ENCODE results near the gene PDXK.

PDXK gene

GRCh38 chr21:43764576-43765495 is 45.9 kb downstream of the PDXK start:
- no peak for DNase-seq
- Histone ChIP-seq H3K9me3 (ENCODE audit: severe bottlenecking) (peaks cover 4% of the 10 kb centered on the region), H3K27me3 (ENCODE audit: insufficient read depth, low read depth, severe bottlenecking) (no peaks in the 10 kb centered on the region), H3K4me3 (ENCODE audit: low read depth, low read length) (no peak overlapping the region), H3K36me3 (peaks cover 16% of the 10 kb centered on the region), H3K27ac (no peak overlapping the region)
- no peak for TF ChIP-seq CTCF (IDR thresholded peaks at IDR 0.05; ENCODE audit: low read depth, low read length)

DNA sequence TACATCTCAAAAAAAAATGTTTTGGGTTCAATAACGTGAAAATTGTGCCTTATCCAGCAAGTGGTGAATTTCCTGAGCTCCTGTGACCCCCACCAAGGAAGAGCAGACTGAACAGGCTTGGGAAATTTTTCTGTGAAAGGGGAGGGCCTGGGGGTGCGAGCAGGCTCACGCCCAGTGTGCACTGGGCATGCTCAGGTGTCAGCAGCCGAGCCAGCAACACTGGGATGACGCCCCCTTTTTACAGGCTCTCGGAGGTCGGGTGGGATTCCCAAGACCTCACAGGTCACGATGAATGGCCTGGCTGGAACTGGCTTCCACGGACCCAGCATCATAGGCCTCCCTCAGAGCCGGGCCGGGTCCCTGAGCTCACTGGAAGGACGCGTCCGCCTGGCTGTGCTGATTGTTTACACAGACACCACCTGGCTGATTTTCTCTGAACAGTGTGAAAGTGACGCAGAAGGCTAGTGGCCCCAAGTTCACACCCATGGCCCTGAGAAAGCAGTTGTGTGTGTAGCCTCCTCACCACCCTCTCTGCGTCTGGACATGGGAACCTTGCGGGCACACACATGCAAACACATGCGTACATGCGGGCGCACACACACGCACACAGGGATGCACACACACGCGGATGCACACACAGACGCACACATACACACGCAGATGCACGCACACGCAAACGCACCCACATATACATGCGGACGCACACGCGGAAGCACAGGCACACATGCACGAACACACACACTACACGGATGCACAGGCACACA is 48.0 kb downstream of the PDXK start:
- peak overlapping the region; percentile 84 for H3K27ac ChIP-seq
- H3K9me3 ChIP-seq (ENCODE audit: severe bottlenecking), result peaks cover 4% of the 10 kb centered on the region
- no peak for DNase-seq
- H3K4me3 ChIP-seq (ENCODE audit: low read depth, low read length), result no peak overlapping the region
- no peak for TF ChIP-seq CTCF (IDR thresholded peaks at IDR 0.05; ENCODE audit: low read depth, low read length)
- H3K36me3 ChIP-seq, result peaks cover 12% of the 10 kb centered on the region
- H3K27me3 ChIP-seq (ENCODE audit: insufficient read depth, low read depth, severe bottlenecking), result no peaks in the 10 kb centered on the region

- no peak for DNase-seq
- no peak for TF ChIP-seq CTCF (IDR thresholded peaks at IDR 0.05; ENCODE audit: low read depth, low read length)
- Histone ChIP-seq H3K4me3 (ENCODE audit: low read depth, low read length) (no peak overlapping the region), H3K27me3 (ENCODE audit: insufficient read depth, low read depth, severe bottlenecking) (no peaks in the 10 kb centered on the region), H3K9me3 (ENCODE audit: severe bottlenecking) (peaks cover 4% of the 10 kb centered on the region), H3K36me3 (peaks cover 10% of the 10 kb centered on the region), H3K27ac (peak overlapping the region; percentile 84)
Observed at GRCh38 chr21:43767498-43767983, 48.6 kb downstream of the PDXK start.

- no peaks in the 10 kb centered on the region for H3K27me3 ChIP-seq (ENCODE audit: insufficient read depth, low read depth, severe bottlenecking)
- DNase-seq, result no peak
- no peaks in the 10 kb centered on the region for H3K9me3 ChIP-seq (ENCODE audit: severe bottlenecking)
- H3K36me3 ChIP-seq, result peaks cover 10% of the 10 kb centered on the region
- H3K27ac ChIP-seq, result peak overlapping the region; percentile 84
- no peak for TF ChIP-seq CTCF (IDR thresholded peaks at IDR 0.05; ENCODE audit: low read depth, low read length)
- no peak overlapping the region for H3K4me3 ChIP-seq (ENCODE audit: low read depth, low read length)
Observed at GRCh38 chr21:43767984-43768867, 49.3 kb downstream of the PDXK start.

- Histone ChIP-seq H3K36me3 (peaks cover 14% of the 10 kb centered on the region), H3K9me3 (ENCODE audit: severe bottlenecking) (no peaks in the 10 kb centered on the region), H3K27me3 (ENCODE audit: insufficient read depth, low read depth, severe bottlenecking) (no peaks in the 10 kb centered on the region), H3K4me3 (ENCODE audit: low read depth, low read length) (no peak overlapping the region), H3K27ac (peak overlapping the region; percentile 84)
- TF ChIP-seq CTCF (IDR thresholded peaks at IDR 0.05; ENCODE audit: low read depth, low read length), result no peak
- peak; percentile 88 for DNase-seq
Observed at GRCh38 chr21:43768868-43769167, 49.9 kb downstream of the PDXK start.
